22Rv1 (cell line): ENCODE data around the gene PSD2.

ENCODE experiments used
- H3K27ac ChIP-seq: fragments of 450-650 bp; 2 replicates; pipeline ENCODE4 v1.5.1; 2017
- CTCF ChIP-seq: fragments of 450-650 bp; IDR thresholded peaks from 2 replicates; pipeline ENCODE4 v1.5.1; 2017; ENCODE audit warnings: mild to moderate bottlenecking
- ZFX ChIP-seq: fragments of 450-650 bp; IDR thresholded peaks from 2 replicates; pipeline ENCODE4 v1.6.1; 2017; ENCODE audit warnings: antibody characterized with exemption, borderline replicate concordance

The PSD2 gene

DNA sequence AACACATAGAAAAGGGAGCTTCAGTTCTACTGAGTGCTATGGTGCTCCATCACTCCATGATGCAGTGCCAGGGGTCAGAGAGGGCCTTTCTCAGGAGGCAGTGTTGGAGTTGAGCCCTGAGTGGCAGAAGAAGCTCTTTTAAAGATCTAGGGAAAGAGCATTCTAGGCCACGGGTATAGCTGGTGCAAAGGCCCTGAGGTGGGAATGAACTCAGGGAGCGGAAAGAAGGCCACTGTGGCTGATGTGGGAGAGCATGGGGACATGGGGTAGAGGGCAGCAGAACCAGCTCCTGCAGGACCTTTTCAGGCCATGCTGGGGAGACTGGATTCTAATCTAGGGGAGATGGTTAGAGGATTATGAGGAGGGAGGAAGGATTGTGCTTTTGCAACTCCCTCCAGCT lies 9.9 kb downstream of the PSD2 start:
- no peak overlapping the region for H3K27ac ChIP-seq
- no peak for TF ChIP-seq CTCF
- TF ChIP-seq ZFX, result no peak

GRCh38 chr5:139806111-139806510 lies 10.5 kb downstream of the PSD2 start:
- no peak overlapping the region for H3K27ac ChIP-seq
- TF ChIP-seq CTCF (no peak), ZFX (no peak)

DNA sequence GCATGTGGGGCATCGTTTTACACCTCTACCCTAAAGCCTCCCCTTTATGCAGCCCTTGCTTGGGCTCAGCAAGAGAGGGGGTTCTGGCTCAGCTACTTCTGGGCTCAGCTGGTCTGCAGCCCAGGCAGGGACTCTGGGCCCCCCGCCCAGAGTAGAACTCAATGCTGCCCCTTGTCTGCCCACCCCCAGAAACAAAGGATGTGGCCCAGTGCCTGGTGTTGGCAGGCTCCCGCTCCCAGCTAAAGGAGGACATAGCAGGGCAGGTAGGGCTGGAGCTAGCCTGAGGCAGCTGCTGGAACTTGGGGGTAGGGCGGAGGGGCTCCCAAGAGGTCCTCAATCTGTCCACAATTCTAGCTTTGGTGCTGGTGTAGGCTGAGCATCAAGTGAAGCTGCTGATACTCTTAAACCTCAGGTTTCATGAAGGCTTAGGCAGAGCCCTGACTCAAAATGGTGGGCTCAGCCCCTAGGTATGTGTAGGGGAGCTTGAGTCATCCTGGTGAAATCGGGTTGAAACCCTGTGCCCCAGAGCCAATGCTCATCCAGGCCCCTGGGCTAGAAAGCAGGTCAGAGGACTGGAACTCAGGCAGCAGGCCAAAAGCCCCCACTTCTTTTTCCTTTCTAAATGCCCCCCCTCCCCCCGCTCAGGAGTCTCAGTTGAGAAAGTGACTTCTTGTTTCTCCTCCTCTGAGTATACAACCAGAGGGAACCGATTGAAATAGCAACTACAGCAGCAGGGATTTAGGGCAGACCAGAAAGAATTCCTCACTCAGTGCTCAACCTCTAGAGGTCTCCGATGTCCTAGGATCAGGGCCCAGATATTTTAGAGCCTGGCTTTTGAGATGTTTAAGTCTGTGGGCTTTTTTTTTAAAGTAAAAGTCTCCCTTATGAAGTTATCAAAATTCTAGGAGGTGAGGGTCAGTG lies 11.4 kb downstream of the PSD2 start:
- H3K27ac ChIP-seq, result no peak overlapping the region
- TF ChIP-seq CTCF (no peak), ZFX (no peak)

DNA sequence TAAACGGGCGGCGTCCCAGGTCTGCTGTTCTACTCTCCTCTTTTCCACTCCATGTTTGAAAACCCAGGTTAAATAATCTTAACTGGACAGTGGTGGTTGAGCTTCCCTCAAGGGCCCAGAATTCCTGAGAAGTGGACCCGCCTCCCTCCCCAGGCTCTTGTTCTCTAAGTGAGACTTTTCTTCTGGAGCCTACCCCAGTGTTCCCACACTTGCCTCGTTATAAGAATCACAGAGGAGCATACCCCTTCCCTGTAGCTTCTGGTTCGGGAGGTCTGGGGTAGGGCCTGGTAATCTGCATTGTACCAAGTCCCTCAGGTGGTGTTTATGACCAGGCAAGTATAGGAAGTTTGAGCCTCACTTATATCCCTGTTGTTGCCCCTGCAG lies 12.0 kb downstream of the PSD2 start:
- H3K27ac ChIP-seq, result no peak overlapping the region
- TF ChIP-seq CTCF, result no peak
- TF ChIP-seq ZFX, result no peak

DNA sequence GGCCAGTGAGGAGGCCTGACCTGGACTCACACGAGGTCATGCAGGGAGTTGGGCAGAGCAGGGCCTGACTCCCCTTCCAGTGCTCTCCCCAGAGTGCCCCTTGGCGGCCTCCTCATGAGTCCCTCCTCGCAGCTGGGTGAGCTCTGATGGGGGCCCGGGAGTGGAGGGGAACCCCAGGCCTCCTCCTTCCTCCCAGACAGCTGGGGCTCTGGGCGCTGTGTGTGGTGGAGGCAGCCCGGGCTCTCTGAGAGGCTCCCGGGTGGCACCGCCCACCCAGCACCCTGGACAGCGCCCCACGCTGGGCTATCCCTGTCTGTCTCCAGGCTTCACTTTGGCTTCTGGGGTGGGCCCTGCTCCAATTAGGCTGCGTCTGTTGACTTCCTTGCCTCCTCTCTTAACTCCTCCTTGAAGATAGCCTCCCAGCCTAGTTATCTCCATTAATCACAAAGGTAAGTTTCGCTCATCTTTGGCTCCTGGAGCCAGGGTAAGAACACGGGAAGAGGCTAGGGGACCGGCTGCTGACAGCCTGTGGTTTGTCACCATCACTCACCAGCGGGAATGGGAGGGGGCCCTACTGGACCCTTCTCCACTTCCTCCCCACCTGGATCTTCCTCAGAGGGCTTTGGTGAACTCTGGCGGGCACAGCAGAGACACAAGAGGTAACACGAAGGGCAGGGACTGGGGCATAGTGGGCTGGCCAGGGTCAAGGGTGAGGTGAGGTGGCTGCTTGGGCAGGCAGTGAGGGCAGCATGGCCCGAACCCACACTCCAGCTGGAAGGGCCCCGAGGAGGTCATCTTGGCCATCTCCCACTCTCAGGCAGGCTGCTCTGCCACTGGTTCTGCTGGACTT lies 13.1 kb downstream of the PSD2 start:
- H3K27ac ChIP-seq, result no peak overlapping the region
- TF ChIP-seq CTCF (peak; percentile 11; the same call in 1 of the 2 replicates), ZFX (no peak)

DNA sequence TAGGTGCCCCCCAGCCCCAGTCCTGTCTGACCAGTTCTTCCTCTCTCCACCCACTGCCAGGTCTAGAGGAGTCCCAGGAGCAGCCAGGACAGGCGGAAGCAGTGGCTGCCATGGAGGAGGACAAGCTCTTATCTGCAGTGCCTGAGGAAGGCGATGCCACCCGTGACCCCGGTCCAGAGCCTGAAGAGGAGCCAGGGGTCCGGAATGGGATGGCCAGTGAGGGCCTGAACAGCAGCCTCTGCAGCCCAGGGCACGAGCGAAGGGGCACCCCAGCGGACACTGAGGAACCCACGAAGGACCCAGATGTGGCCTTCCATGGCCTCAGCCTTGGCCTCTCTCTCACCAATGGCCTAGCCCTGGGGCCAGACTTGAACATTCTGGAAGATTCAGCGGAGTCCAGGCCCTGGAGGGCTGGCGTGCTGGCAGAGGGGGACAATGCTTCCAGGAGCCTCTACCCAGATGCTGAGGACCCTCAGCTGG lies 13.8 kb downstream of the PSD2 start:
- TF ChIP-seq ZFX (no peak), CTCF (no peak)

More for the DNA sequence above, 13.8 kb downstream of the PSD2 start:
- H3K27ac ChIP-seq, result no peak overlapping the region
